ENCODE data around the gene PDGFD. TPM values are rescaled to one million over a fixed set of nuclear protein-coding genes. Genes with fewer than 3 reads are reported as not detected.

The PDGFD gene
- polyA plus RNA-seq, 1 donor from 2014 or later = 1.0 TPM

GRCh38 chr11:103862094-103862801, 301.7 kb downstream of the PDGFD start:
- no peak overlapping the region for H3K27ac ChIP-seq (ENCODE audit: low read length)
- TF ChIP-seq EZH2 (IDR thresholded peaks at IDR 0.05; ENCODE audit: borderline replicate concordance, insufficient read depth, low read length, poor library complexity, severe bottlenecking) = no peak
- TF ChIP-seq SMC3 (conservative IDR thresholded peaks at IDR 0.05; ENCODE audit: poor library complexity) = no peak
- no peak for TF ChIP-seq POLR2AphosphoS5 (IDR thresholded peaks at IDR 0.05)
- no peak for TF ChIP-seq RAD21 (conservative IDR thresholded peaks at IDR 0.05)
- no peak for TF ChIP-seq TAF1 (IDR thresholded peaks at IDR 0.05; ENCODE audit: low read depth)
- TF ChIP-seq, protein P1, sequence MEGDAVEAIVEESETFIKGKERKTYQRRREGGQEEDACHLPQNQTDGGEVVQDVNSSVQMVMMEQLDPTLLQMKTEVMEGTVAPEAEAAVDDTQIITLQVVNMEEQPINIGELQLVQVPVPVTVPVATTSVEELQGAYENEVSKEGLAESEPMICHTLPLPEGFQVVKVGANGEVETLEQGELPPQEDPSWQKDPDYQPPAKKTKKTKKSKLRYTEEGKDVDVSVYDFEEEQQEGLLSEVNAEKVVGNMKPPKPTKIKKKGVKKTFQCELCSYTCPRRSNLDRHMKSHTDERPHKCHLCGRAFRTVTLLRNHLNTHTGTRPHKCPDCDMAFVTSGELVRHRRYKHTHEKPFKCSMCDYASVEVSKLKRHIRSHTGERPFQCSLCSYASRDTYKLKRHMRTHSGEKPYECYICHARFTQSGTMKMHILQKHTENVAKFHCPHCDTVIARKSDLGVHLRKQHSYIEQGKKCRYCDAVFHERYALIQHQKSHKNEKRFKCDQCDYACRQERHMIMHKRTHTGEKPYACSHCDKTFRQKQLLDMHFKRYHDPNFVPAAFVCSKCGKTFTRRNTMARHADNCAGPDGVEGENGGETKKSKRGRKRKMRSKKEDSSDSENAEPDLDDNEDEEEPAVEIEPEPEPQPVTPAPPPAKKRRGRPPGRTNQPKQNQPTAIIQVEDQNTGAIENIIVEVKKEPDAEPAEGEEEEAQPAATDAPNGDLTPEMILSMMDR (IDR thresholded peaks at IDR 0.05; ENCODE audit: poor library complexity, severe bottlenecking) = no peak
- no peak for TF ChIP-seq MXI1 (conservative IDR thresholded peaks at IDR 0.05; ENCODE audit: poor library complexity, severe bottlenecking)
- TF ChIP-seq, protein P2, sequence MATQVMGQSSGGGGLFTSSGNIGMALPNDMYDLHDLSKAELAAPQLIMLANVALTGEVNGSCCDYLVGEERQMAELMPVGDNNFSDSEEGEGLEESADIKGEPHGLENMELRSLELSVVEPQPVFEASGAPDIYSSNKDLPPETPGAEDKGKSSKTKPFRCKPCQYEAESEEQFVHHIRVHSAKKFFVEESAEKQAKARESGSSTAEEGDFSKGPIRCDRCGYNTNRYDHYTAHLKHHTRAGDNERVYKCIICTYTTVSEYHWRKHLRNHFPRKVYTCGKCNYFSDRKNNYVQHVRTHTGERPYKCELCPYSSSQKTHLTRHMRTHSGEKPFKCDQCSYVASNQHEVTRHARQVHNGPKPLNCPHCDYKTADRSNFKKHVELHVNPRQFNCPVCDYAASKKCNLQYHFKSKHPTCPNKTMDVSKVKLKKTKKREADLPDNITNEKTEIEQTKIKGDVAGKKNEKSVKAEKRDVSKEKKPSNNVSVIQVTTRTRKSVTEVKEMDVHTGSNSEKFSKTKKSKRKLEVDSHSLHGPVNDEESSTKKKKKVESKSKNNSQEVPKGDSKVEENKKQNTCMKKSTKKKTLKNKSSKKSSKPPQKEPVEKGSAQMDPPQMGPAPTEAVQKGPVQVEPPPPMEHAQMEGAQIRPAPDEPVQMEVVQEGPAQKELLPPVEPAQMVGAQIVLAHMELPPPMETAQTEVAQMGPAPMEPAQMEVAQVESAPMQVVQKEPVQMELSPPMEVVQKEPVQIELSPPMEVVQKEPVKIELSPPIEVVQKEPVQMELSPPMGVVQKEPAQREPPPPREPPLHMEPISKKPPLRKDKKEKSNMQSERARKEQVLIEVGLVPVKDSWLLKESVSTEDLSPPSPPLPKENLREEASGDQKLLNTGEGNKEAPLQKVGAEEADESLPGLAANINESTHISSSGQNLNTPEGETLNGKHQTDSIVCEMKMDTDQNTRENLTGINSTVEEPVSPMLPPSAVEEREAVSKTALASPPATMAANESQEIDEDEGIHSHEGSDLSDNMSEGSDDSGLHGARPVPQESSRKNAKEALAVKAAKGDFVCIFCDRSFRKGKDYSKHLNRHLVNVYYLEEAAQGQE (IDR thresholded peaks at IDR 0.05; ENCODE audit: borderline replicate concordance) = no peak
- no peak for TF ChIP-seq EP300 (conservative IDR thresholded peaks at IDR 0.05; ENCODE audit: poor library complexity, severe bottlenecking)
- H3K4me2 ChIP-seq (ENCODE audit: low read length) = no peak overlapping the region
- no peak overlapping the region for H3K4me3 ChIP-seq (ENCODE audit: low read length)
- H3K79me2 ChIP-seq (replicated peaks; ENCODE audit: insufficient read depth, low read length) = no peaks in the 10 kb centered on the region
- no peaks in the 10 kb centered on the region for H3K9me3 ChIP-seq (ENCODE audit: low read length)
- H2AFZ ChIP-seq (ENCODE audit: low read depth, low read length) = no peak overlapping the region
- H3K9me2 ChIP-seq (ENCODE audit: insufficient read depth, low read length) = no peaks in the 10 kb centered on the region
- no peaks in the 10 kb centered on the region for H3K36me3 ChIP-seq (ENCODE audit: insufficient read depth, low read length)
- no peaks in the 10 kb centered on the region for H3K27me3 ChIP-seq (ENCODE audit: insufficient read depth, low read depth, low read length)
- H3F3A ChIP-seq (ENCODE audit: insufficient read depth, low read length, poor library complexity, severe bottlenecking) = no peaks in the 10 kb centered on the region
- H4K20me1 ChIP-seq (ENCODE audit: insufficient read depth) = no peaks in the 10 kb centered on the region
- no peak overlapping the region for H3K9ac ChIP-seq (ENCODE audit: low read length)

Other genes with a start within 250 kb of the PDGFD start
- gene DDI1, start 127.5 kb downstream of the PDGFD start, polyA plus RNA-seq = not detected in 2 replicates

Measured in neural cell (in vitro differentiated cells).